Neural crest cell (in vitro differentiated cells): Measurements from ENCODE around the gene AHNAK2. TPM values are rescaled to one million over a fixed set of nuclear protein-coding genes. Genes with fewer than 3 reads are reported as not detected.
A peak's percentile ranks its signal among the peaks of the same experiment; 100 is the strongest.

Experiments used
- DNase-seq: peaks from one replicate; pipeline ENCODE4 v3.0.0; 2021; ENCODE audit warnings: low read depth, mixed read lengths, low spot score
- H3K27ac Mint-ChIP-seq: one replicate; pipeline ENCODE4 v1.8.0; 2021; ENCODE audit warnings: mild to moderate bottlenecking, mixed read lengths; ENCODE audit not compliant: unreplicated experiment
- H3K27me3 Mint-ChIP-seq: 2 replicates; pipeline ENCODE4 v1.8.0; 2021; ENCODE audit warnings: low read depth, mild to moderate bottlenecking, mixed read lengths
- H3K36me3 Mint-ChIP-seq: 2 replicates; pipeline ENCODE4 v1.8.0; 2021; ENCODE audit warnings: low read depth, mild to moderate bottlenecking, mixed read lengths
- H3K4me1 Mint-ChIP-seq: 2 replicates; pipeline ENCODE4 v1.8.0; 2021; ENCODE audit warnings: mixed read lengths
- H3K4me3 Mint-ChIP-seq: one replicate; pipeline ENCODE4 v1.8.0; 2021; ENCODE audit warnings: mild to moderate bottlenecking, mixed read lengths
- H3K9me3 Mint-ChIP-seq: 2 replicates; pipeline ENCODE4 v1.8.0; 2021; ENCODE audit warnings: mixed read lengths
- total RNA-seq: library from RNA; stranded (reverse); gene quantifications from 2 replicates; pipeline ENCODE4 v1.2.1, GENCODE V29; 2021
- TF ChIP-seq, protein P1 (sequence below): fragments of 200-600 bp; sonication (generic); conservative IDR thresholded peaks from 2 replicates; pipeline ENCODE4 v1.5.0; 2021; ENCODE audit warnings: antibody characterized with exemption, mild to moderate bottlenecking

Gene AHNAK2
- total RNA-seq, 1 donor from 2014 or later = 1.4 TPM

DNA sequence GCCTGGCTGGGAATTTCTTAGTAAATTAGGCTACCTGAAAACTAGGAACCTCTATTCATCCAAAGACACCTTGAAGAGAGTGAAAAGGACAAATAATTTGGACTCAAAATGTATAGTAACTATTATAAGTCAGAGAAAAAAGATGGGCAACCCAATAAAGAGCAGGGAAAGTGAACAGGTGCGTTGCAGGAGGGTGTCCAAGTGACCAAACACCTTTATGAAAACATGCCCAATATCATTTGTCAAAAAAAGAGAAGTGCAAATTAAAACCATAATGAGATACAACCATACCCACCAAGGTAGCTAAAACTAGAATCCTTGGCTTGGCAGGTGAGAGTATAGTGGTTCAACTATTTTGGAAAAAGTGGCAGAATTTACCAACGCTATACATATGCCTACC lies 78.4 kb downstream of the AHNAK2 start:
- no peak overlapping the region for H3K4me3 Mint-ChIP-seq
- H3K27ac Mint-ChIP-seq = no peak overlapping the region
- peaks cover 5% of the 10 kb centered on the region for H3K4me1 Mint-ChIP-seq
- no peaks in the 10 kb centered on the region for H3K36me3 Mint-ChIP-seq
- TF ChIP-seq, protein P1, sequence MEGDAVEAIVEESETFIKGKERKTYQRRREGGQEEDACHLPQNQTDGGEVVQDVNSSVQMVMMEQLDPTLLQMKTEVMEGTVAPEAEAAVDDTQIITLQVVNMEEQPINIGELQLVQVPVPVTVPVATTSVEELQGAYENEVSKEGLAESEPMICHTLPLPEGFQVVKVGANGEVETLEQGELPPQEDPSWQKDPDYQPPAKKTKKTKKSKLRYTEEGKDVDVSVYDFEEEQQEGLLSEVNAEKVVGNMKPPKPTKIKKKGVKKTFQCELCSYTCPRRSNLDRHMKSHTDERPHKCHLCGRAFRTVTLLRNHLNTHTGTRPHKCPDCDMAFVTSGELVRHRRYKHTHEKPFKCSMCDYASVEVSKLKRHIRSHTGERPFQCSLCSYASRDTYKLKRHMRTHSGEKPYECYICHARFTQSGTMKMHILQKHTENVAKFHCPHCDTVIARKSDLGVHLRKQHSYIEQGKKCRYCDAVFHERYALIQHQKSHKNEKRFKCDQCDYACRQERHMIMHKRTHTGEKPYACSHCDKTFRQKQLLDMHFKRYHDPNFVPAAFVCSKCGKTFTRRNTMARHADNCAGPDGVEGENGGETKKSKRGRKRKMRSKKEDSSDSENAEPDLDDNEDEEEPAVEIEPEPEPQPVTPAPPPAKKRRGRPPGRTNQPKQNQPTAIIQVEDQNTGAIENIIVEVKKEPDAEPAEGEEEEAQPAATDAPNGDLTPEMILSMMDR = no peak
- no peak for DNase-seq
- H3K9me3 Mint-ChIP-seq = no peaks in the 10 kb centered on the region
- H3K27me3 Mint-ChIP-seq = peaks cover 48% of the 10 kb centered on the region

DNA sequence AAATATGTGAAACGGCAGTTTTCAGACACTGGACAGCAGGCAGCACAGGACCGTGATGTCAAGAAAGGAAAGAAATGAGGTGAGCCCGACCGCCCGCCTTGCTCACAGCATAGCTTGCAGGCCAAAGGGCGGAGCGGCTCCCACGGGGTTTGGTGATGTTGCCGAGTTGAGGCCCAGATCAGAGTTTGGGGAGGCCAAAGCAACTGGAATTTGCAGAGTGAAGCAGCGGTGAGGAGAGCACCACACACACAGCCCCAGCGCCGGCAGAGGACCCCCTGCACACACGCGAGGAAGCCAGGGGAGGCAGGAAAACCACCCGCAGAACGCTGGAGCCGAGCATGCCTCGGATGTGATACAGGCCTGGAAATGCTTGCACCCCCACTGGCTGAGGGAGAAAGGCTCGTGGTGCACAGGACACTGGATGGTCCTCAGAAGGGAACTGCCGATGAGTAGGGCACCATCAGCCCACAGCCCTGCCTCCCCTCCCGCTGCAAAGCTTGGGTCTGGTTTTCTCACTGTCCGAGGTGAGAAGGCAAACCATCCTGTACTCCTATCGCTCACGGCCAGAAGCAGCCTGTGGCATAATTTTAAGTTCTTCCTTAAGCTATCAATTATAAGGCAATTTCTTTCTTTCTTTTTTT lies 79.2 kb downstream of the AHNAK2 start:
- Mint-ChIP-seq H3K36me3 (no peaks in the 10 kb centered on the region), H3K27me3 (peaks cover 40% of the 10 kb centered on the region), H3K27ac (peak overlapping the region; percentile 62), H3K9me3 (no peaks in the 10 kb centered on the region), H3K4me3 (no peak overlapping the region), H3K4me1 (peaks cover 5% of the 10 kb centered on the region)
- TF ChIP-seq, protein P1 = no peak
- no peak for DNase-seq

DNA sequence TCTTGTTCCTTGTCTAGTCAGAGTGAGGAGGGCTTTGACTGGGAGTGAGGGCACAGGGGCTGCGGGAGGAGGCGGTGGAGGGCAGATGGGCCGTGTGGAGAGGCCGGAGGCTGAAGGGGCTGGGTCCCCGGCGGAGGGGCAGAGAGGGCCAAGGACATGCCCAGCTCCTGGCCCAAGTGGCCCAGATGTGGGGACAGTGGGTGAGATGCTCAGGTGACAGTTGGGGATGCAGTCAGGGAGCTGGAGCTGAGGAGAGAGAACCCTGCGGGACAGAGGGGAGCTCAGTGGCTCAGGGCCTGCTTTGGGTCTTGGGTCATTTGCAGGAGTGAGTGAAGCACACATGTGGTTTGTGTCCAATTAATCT lies 80.0 kb downstream of the AHNAK2 start:
- TF ChIP-seq, protein P1 = no peak
- Mint-ChIP-seq H3K4me3 (no peak overlapping the region), H3K4me1 (peaks cover 5% of the 10 kb centered on the region), H3K36me3 (no peaks in the 10 kb centered on the region), H3K27me3 (peaks cover 32% of the 10 kb centered on the region), H3K27ac (no peak overlapping the region), H3K9me3 (no peaks in the 10 kb centered on the region)
- DNase-seq = no peak

DNA sequence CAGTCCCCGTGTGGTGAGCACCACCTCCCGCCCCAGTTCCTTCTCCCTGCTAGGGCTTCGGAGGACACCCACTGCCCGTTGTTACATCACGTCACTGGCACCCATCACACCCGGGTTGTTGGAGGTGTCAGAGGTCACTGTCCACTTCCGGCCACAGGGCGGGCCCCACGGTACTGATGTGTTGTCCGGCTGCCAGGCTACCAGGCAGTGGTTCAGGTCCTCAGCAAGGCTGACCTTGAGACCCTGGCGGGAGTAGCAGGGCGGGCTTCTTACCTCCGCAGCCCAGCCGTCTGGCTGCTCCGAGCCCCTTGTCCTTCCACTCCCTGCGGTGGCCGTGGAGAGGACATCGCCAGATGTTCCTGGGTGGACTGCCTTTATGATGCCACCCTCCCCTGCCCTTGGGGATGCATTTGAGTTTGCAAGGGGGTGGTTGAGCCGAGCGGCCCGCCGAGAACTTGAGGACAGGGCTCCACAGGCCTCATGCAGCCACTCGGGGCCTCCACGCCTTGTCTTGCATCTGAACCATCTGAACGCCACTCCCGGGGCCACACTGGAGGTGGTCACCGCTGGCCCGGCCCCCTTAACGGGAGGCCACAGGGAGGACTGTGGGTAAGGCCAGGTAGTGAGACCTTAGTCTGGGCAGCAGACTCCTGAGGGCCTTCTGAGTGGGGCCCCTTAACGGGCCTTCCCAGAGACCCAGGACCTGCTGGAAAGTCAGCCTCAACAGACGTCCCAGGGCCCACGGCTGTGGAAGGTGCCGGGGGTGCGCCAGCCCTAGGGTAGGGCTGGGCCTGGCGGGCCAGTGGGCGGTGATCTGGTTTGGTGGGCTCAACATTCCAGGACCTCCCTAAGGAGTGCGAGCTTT lies 80.6 kb downstream of the AHNAK2 start:
- Mint-ChIP-seq H3K4me3 (no peak overlapping the region), H3K9me3 (no peaks in the 10 kb centered on the region), H3K36me3 (no peaks in the 10 kb centered on the region), H3K27me3 (peaks cover 30% of the 10 kb centered on the region), H3K4me1 (peaks cover 5% of the 10 kb centered on the region), H3K27ac (no peak overlapping the region)
- no peak for DNase-seq
- TF ChIP-seq, protein P1 = no peak

DNA sequence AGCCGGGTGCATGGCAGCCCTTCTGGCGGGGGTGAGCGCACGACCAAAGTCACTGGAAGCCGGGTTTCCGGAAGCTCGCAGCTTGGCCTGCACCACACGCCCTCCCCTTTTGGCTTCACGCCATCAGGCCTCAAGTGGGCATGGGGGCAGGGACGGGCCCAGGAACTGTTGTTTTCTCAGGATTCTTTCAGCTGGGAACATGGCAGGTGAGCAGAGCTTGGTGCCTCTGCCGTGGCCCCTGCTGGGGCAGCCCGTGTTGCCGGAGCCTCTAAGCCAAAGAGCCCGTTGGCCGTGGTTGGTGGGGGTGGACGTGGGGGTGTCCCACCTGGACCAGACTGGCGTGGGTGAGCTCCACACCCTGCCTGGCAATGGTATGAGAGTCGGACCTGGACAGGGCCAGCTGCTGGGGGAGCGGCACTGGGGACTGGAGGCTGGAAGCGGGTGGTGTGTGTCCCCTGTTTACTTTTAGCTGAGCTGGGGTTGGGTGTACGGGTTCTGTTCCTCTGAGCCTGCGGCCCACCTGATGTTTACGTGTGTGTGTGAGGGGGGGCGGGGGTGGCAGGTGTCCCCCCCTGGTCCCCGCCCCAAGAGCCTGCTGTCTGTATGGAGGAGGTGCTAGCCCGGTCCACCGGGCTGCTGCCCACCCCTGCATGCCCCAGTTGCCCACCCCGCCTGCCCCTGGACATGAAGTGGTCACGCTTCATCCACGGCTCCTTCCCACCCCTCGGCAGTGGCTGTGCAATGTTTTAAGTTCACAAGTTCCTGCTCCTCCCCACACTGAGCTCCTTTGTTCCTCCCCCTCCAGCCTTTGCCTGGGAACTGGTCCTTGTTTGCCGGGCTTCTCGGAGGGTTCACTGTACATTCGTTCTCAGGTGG lies 82.2 kb downstream of the AHNAK2 start:
- Mint-ChIP-seq H3K36me3 (no peaks in the 10 kb centered on the region), H3K27ac (no peak overlapping the region), H3K9me3 (no peaks in the 10 kb centered on the region), H3K4me3 (no peak overlapping the region), H3K27me3 (peaks cover 19% of the 10 kb centered on the region), H3K4me1 (peaks cover 5% of the 10 kb centered on the region)
- TF ChIP-seq, protein P1 = no peak
- DNase-seq = no peak
